Mesodermal cell (in vitro differentiated cells): ENCODE measurements around the gene ADCK1.

ENCODE experiments used
- H3K27ac ChIP-seq: 2 replicates; pipeline ENCODE4 v1.7.0; 2013; ENCODE audit warnings: mild to moderate bottlenecking, low read depth, low read length, moderate library complexity; ENCODE audit not compliant: severe bottlenecking
- H3K36me3 ChIP-seq: 2 replicates; pipeline ENCODE4 v1.7.1; 2013; ENCODE audit warnings: mild to moderate bottlenecking, low read length, moderate library complexity; ENCODE audit not compliant: control insufficient read depth, insufficient read depth
- H3K4me1 ChIP-seq: one replicate; pipeline ENCODE4 v1.7.1; 2013; ENCODE audit warnings: mild to moderate bottlenecking, low read length; ENCODE audit not compliant: insufficient read depth, control insufficient read depth, poor library complexity, severe bottlenecking
- H3K4me3 ChIP-seq: 2 replicates; pipeline ENCODE4 v1.7.0; 2013; ENCODE audit warnings: low read length, control low read depth, mild to moderate bottlenecking; ENCODE audit not compliant: insufficient read depth, poor library complexity, severe bottlenecking; ENCODE audit errors: extremely low read depth
- H3K9me3 ChIP-seq: 2 replicates; pipeline ENCODE4 v1.7.1; 2013; ENCODE audit warnings: mild to moderate bottlenecking, low read length, moderate library complexity; ENCODE audit not compliant: control insufficient read depth
- WGBS, 2 experiments: methylation state at CpG; one replicate each; pipeline ENCODE4 v1.1.5; 2013; ENCODE audit warnings: missing lambda C conversion rate in 2 of 2; ENCODE audit not compliant: insufficient coverage in 2 of 2; 5-methylcytosine and 5-hydroxymethylcytosine counted together

Gene ADCK1

DNA sequence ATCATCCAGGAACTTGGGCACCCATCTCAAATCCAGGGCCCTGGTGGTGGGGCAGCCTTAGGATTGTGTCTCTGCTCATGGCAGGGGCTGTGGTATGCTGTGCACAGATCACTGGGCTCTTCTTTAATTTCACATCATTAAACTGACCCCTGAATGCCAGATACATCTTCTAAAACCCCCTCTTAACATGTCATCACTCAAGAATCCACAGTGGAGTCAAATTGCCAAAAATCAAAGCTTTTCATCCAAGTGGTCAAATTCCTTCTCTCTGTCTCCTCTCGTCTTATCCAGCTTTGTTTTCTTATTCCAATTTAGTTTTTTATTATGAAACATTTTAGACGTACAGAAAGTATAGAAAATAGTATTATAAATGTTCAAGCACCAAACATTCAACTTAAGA, 97.5 kb downstream of the ADCK1 start:
- no CpG with 5 or more reads among the region's 2 CpGs for WGBS, 2 experiments
- Histone ChIP-seq H3K27ac (no peak overlapping the region), H3K36me3 (no peaks in the 10 kb centered on the region), H3K9me3 (no peaks in the 10 kb centered on the region), H3K4me3 (no peak overlapping the region), H3K4me1 (no peaks in the 10 kb centered on the region)

GRCh38 chr14:77902811-77903210, 102.9 kb downstream of the ADCK1 start:
- no peak overlapping the region for H3K4me3 ChIP-seq
- no peaks in the 10 kb centered on the region for H3K36me3 ChIP-seq
- WGBS, 2 experiments, result 80% methylated on average over 1 of the region's 1 CpG; no CpG with 5 or more reads in 1 of the 2 experiments
- H3K27ac ChIP-seq, result no peak overlapping the region
- no peaks in the 10 kb centered on the region for H3K9me3 ChIP-seq
- H3K4me1 ChIP-seq, result no peaks in the 10 kb centered on the region

GRCh38 chr14:77903221-77903620, 103.3 kb downstream of the ADCK1 start:
- 89 to 93% methylated on average over 4 to 6 of the region's 6 CpGs for WGBS, 2 experiments

GRCh38 chr14:77903937-77904617, 104.2 kb downstream of the ADCK1 start:
- 83 to 93% methylated on average over 4 to 7 of the region's 8 CpGs for WGBS, 2 experiments

More at GRCh38 chr14:77903221-77903620, 103.3 kb downstream of the ADCK1 start:
- no peaks in the 10 kb centered on the region for H3K36me3 ChIP-seq
- no peak overlapping the region for H3K27ac ChIP-seq
- H3K4me3 ChIP-seq, result no peak overlapping the region
- no peaks in the 10 kb centered on the region for H3K4me1 ChIP-seq
- no peaks in the 10 kb centered on the region for H3K9me3 ChIP-seq

DNA sequence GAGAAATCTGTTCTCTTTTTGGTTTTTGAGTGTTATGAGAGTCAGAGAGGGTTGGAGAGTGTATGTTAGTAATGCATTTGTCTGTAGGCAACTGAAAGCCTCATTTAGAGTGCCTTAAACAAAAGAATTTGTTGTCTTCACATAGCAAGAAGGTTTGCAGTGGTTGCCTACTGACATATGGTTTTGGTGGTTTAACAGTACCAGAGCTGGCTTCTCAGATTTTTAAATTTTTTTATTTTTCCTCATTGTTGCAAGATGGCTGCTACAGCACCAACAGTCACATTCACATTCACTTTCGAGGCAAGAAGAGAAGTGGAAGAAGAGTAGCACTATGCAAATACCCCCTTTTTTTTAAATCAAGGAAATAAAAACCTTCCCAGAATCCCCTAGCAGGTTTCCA, 106.5 kb downstream of the ADCK1 start:
- Histone ChIP-seq H3K4me3 (no peak overlapping the region), H3K27ac (no peak overlapping the region), H3K36me3 (no peaks in the 10 kb centered on the region), H3K9me3 (no peaks in the 10 kb centered on the region), H3K4me1 (no peaks in the 10 kb centered on the region)
- no CpG with 5 or more reads among the region's 1 CpG for WGBS, 2 experiments

More at GRCh38 chr14:77903937-77904617, 104.2 kb downstream of the ADCK1 start:
- Histone ChIP-seq H3K9me3 (no peaks in the 10 kb centered on the region), H3K4me1 (no peaks in the 10 kb centered on the region), H3K27ac (no peak overlapping the region), H3K4me3 (no peak overlapping the region), H3K36me3 (no peaks in the 10 kb centered on the region)

DNA sequence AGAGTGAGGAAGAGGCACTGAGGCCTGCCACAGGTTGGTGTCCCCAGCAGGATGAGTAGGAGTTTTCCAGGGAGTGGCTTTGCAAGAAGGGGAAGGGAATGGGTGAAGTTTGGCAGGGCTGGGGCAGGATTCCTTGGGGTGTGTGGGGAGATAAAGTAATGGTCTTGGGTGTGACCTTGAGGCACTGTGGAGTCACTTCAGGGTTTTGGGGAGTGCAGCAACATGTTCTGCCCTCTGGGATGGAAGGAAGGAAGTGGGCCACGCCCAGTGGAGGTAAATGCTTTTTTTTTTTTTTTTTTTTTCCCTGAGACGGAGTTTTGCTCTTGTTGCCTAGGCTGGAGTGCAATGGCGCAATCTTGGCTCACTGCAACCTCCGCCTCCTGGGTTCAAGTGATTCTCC, 108.9 kb downstream of the ADCK1 start:
- Histone ChIP-seq H3K4me3 (no peak overlapping the region), H3K9me3 (no peaks in the 10 kb centered on the region), H3K36me3 (no peaks in the 10 kb centered on the region), H3K4me1 (no peaks in the 10 kb centered on the region), H3K27ac (no peak overlapping the region)
- WGBS, 2 experiments, result no CpG with 5 or more reads among the region's 4 CpGs

DNA sequence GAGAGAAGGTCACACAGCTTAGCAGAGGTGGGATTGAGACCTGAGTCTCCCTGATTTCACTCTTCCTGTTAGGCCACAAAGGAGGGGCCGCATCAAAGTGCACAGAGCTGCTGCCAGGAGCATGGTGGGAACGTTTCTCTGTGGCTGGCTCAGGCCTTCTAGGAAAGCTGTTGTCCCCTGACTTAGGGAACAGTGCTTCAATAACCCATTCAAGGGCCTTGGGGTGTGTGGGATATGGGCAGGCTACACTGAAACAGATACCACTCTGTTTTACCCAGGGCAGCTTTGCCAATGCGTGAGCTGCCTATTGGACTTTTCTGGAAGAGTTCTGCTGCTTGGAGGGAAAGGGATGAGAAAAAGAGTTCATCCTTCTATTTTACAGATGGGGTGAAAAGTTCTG, 110.0 kb downstream of the ADCK1 start:
- Histone ChIP-seq H3K9me3 (no peaks in the 10 kb centered on the region), H3K4me3 (no peak overlapping the region), H3K4me1 (no peaks in the 10 kb centered on the region), H3K36me3 (no peaks in the 10 kb centered on the region), H3K27ac (no peak overlapping the region)
- 86 to 94% methylated on average over 2 to 3 of the region's 3 CpGs for WGBS, 2 experiments

- Histone ChIP-seq H3K4me3 (no peak overlapping the region), H3K27ac (no peak overlapping the region), H3K4me1 (no peaks in the 10 kb centered on the region), H3K9me3 (no peaks in the 10 kb centered on the region), H3K36me3 (no peaks in the 10 kb centered on the region)
- WGBS, 2 experiments, result 83 to 97% methylated on average over 4 to 5 of the region's 8 CpGs
These were observed 110.6 kb downstream of the ADCK1 start for GRCh38 chr14:77910506-77910905.

DNA sequence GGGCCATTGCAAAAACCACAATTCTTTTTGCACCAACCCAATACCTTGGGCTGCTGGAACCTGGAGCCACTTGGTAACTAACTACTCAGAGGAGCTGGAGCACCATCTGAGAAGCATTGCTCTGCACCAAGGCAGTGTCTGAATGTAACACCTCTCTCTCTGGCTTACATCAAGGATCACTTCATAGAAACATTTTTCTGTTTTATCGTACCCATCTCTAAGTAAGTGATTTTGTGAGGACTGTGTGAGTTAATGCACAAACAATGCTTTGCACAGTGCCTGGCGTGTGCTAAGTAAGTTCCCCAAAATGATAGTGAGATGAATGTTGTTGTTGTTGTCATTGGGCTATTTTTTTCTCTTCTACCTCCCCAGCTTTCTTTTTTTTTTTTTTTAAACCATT, 111.4 kb downstream of the ADCK1 start:
- Histone ChIP-seq H3K36me3 (no peaks in the 10 kb centered on the region), H3K27ac (no peak overlapping the region), H3K4me3 (no peak overlapping the region), H3K9me3 (no peaks in the 10 kb centered on the region), H3K4me1 (no peaks in the 10 kb centered on the region)
- WGBS, 2 experiments, result no CpG with 5 or more reads among the region's 2 CpGs

- Histone ChIP-seq H3K4me1 (no peaks in the 10 kb centered on the region), H3K4me3 (no peak overlapping the region), H3K9me3 (no peaks in the 10 kb centered on the region), H3K27ac (no peak overlapping the region), H3K36me3 (no peaks in the 10 kb centered on the region)
- WGBS, 2 experiments, result 79 to 83% methylated on average over 9 of the region's 10 CpGs
These were observed 113.0 kb downstream of the ADCK1 start for GRCh38 chr14:77912754-77913556.
